Loucy (cell line): ENCODE data around the gene FLT3.

Experiments
- H2AFZ ChIP-seq: fragments of 200-600 bp; sonication (generic); 2 replicates; pipeline ENCODE4 v1.6.0; 2016; ENCODE audit warnings: antibody characterized with exemption, mild to moderate bottlenecking, low read length, moderate library complexity
- H3F3A ChIP-seq: fragments of 200-600 bp; 2 replicates; pipeline ENCODE4 v1.6.0; 2016; ENCODE audit warnings: antibody characterized with exemption, low read depth, mild to moderate bottlenecking
- H3K27me3 ChIP-seq: fragments of 200-600 bp; sonication (generic); 2 replicates; pipeline ENCODE4 v1.6.1; 2014; ENCODE audit warnings: low read length, mild to moderate bottlenecking; ENCODE audit not compliant: insufficient read depth, poor library complexity, severe bottlenecking
- H3K36me3 ChIP-seq: fragments of 200-600 bp; sonication (generic); 2 replicates; pipeline ENCODE4 v1.6.1; 2016; ENCODE audit warnings: low read length; ENCODE audit not compliant: insufficient read depth
- H3K4me1 ChIP-seq: fragments of 200-600 bp; sonication (generic); 2 replicates; pipeline ENCODE4 v1.5.1; 2014; ENCODE audit warnings: low read length, mild to moderate bottlenecking; ENCODE audit not compliant: insufficient read depth, poor library complexity, severe bottlenecking
- H3K4me2 ChIP-seq: fragments of 200-600 bp; sonication (generic); 2 replicates; pipeline ENCODE4 v1.6.0; 2014; ENCODE audit warnings: antibody characterized with exemption, low read length, low read depth, mild to moderate bottlenecking; ENCODE audit not compliant: poor library complexity, severe bottlenecking
- H3K4me3 ChIP-seq: fragments of 200-600 bp; sonication (generic); 2 replicates; pipeline ENCODE4 v1.5.1; 2014; ENCODE audit warnings: low read length, mild to moderate bottlenecking, mixed read lengths; ENCODE audit not compliant: poor library complexity, severe bottlenecking
- H3K79me2 ChIP-seq: fragments of 200-600 bp; sonication (generic); 2 replicates; pipeline ENCODE4 v1.6.1; 2014; ENCODE audit warnings: low read length; ENCODE audit not compliant: insufficient read depth
- H3K9ac ChIP-seq: fragments of 200-600 bp; sonication (generic); 2 replicates; pipeline ENCODE4 v1.6.0; 2014; ENCODE audit warnings: mild to moderate bottlenecking, low read depth, low read length, moderate library complexity; ENCODE audit not compliant: poor library complexity, severe bottlenecking
- H3K9me2 ChIP-seq: fragments of 200-600 bp; sonication (generic); replicated peaks from 2 replicates; pipeline ENCODE4 v1.6.1; 2016; ENCODE audit warnings: low read depth, low read length, mixed read lengths
- H3K9me3 ChIP-seq: fragments of 200-600 bp; sonication (generic); 2 replicates; pipeline ENCODE4 v1.6.1; 2014; ENCODE audit warnings: mild to moderate bottlenecking, antibody characterized with exemption, low read length, low read depth; ENCODE audit not compliant: insufficient read depth
- H4K20me1 ChIP-seq: fragments of 200-600 bp; sonication (generic); 2 replicates; pipeline ENCODE4 v1.6.0; 2014; ENCODE audit warnings: antibody characterized with exemption, low read length, mild to moderate bottlenecking; ENCODE audit not compliant: insufficient read depth, poor library complexity, severe bottlenecking
- CTCF ChIP-seq: fragments of 200-600 bp; sonication (generic); conservative IDR thresholded peaks from 2 replicates; pipeline ENCODE4 v1.5.1; 2014; ENCODE audit warnings: mild to moderate bottlenecking, antibody characterized with exemption, low read length
- EZH2phosphoT487 ChIP-seq: fragments of 200-600 bp; IDR thresholded peaks from 2 replicates; pipeline ENCODE4 v1.6.1; 2018; ENCODE audit warnings: antibody characterized with exemption, mild to moderate bottlenecking, moderate library complexity, borderline replicate concordance

Gene FLT3

GRCh38 chr13:27959976-27960361 lies 140.4 kb downstream of the FLT3 start:
- peak overlapping the region; percentile 89 for H2AFZ ChIP-seq
- no peaks in the 10 kb centered on the region for H3K79me2 ChIP-seq
- H3K4me3 ChIP-seq = peak overlapping the region; percentile 73
- H3K4me2 ChIP-seq = peak overlapping the region; percentile 84
- H3K9ac ChIP-seq = peak overlapping the region; percentile 38
- H3K9me3 ChIP-seq = no peaks in the 10 kb centered on the region
- no peaks in the 10 kb centered on the region for H3K4me1 ChIP-seq
- TF ChIP-seq CTCF (no peak), EZH2phosphoT487 (no peak)
- H3K27me3 ChIP-seq = no peaks in the 10 kb centered on the region
- H3K36me3 ChIP-seq = no peaks in the 10 kb centered on the region
- no peaks in the 10 kb centered on the region for H3K9me2 ChIP-seq
- no peaks in the 10 kb centered on the region for H3F3A ChIP-seq
- no peaks in the 10 kb centered on the region for H4K20me1 ChIP-seq

GRCh38 chr13:27956576-27957300 lies 143.6 kb downstream of the FLT3 start:
- no peak overlapping the region for H3K4me2 ChIP-seq
- TF ChIP-seq EZH2phosphoT487 = no peak
- TF ChIP-seq CTCF = no peak
- no peak overlapping the region for H3K4me3 ChIP-seq
- no peaks in the 10 kb centered on the region for H3K9me3 ChIP-seq
- H3F3A ChIP-seq = no peaks in the 10 kb centered on the region
- no peaks in the 10 kb centered on the region for H3K9me2 ChIP-seq
- no peaks in the 10 kb centered on the region for H3K79me2 ChIP-seq
- no peak overlapping the region for H2AFZ ChIP-seq
- H3K27me3 ChIP-seq = no peaks in the 10 kb centered on the region
- H3K9ac ChIP-seq = no peak overlapping the region
- no peaks in the 10 kb centered on the region for H3K36me3 ChIP-seq
- H3K4me1 ChIP-seq = peaks cover 5% of the 10 kb centered on the region
- H4K20me1 ChIP-seq = no peaks in the 10 kb centered on the region

GRCh38 chr13:27955014-27955591 lies 145.3 kb downstream of the FLT3 start:
- H2AFZ ChIP-seq = no peak overlapping the region
- H3K36me3 ChIP-seq = no peaks in the 10 kb centered on the region
- TF ChIP-seq CTCF (no peak), EZH2phosphoT487 (no peak)
- H3K4me2 ChIP-seq = no peak overlapping the region
- H3K4me3 ChIP-seq = no peak overlapping the region
- no peaks in the 10 kb centered on the region for H3K79me2 ChIP-seq
- no peaks in the 10 kb centered on the region for H4K20me1 ChIP-seq
- no peak overlapping the region for H3K9ac ChIP-seq
- H3K9me2 ChIP-seq = no peaks in the 10 kb centered on the region
- H3K9me3 ChIP-seq = no peaks in the 10 kb centered on the region
- H3K4me1 ChIP-seq = peaks cover 5% of the 10 kb centered on the region
- no peaks in the 10 kb centered on the region for H3K27me3 ChIP-seq
- H3F3A ChIP-seq = no peaks in the 10 kb centered on the region
